ENCODE data around the gene RHBDF2.

The RHBDF2 gene

DNA sequence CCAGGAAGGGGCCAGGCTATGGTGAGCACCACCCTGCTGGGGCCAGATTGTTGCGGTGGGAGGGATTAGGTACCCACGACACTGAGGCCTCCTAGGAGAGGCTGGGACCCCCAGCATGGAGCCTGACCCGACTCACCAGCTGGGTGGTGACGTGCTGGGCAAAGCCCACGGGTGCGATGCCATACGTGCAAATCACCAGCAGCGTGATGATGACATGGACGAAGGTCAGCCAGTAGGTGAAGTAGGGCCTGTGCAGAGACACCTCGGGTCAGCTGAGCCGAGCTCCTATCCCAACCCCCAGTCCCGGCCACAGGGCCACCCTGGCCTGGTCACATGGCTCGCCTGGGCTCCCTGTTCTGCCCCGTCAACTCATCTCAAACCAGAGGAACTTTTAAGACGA lies 26.3 kb downstream of the RHBDF2 start:
- Mint-ChIP-seq H3K9me3 (no peaks in the 10 kb centered on the region), H3K4me3 (no peak overlapping the region), H3K36me3 (ENCODE audit: low read depth) (peaks cover 75% of the 10 kb centered on the region), H3K27me3 (no peaks in the 10 kb centered on the region), H3K4me1 (ENCODE audit: low read depth) (no peaks in the 10 kb centered on the region), H3K27ac (no peak overlapping the region)
- no peak for DNase-seq

DNA sequence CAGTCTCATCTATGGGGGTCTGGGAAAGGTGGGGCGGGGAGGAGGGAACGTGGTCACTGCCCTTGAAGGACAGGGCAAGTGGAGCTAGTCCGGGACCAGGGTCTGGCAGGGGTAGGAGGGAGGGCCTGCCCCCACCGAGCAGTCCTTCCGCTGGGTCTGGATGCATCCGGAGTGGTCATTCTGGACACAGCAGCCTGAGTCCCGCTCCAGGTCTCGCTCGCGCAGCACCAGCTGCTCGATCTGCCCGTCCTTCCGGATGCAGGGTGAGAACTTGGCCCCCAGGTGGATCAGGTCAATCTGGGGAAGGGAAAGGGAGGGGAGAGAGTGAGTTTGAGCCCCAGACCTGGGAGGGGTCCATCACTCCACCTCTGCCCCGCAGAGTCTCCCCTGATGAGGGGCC lies 27.0 kb downstream of the RHBDF2 start:
- H3K27me3 Mint-ChIP-seq = no peaks in the 10 kb centered on the region
- H3K4me1 Mint-ChIP-seq (ENCODE audit: low read depth) = no peaks in the 10 kb centered on the region
- DNase-seq = no peak
- no peak overlapping the region for H3K4me3 Mint-ChIP-seq
- no peaks in the 10 kb centered on the region for H3K9me3 Mint-ChIP-seq
- peaks cover 71% of the 10 kb centered on the region for H3K36me3 Mint-ChIP-seq (ENCODE audit: low read depth)
- no peak overlapping the region for H3K27ac Mint-ChIP-seq

DNA sequence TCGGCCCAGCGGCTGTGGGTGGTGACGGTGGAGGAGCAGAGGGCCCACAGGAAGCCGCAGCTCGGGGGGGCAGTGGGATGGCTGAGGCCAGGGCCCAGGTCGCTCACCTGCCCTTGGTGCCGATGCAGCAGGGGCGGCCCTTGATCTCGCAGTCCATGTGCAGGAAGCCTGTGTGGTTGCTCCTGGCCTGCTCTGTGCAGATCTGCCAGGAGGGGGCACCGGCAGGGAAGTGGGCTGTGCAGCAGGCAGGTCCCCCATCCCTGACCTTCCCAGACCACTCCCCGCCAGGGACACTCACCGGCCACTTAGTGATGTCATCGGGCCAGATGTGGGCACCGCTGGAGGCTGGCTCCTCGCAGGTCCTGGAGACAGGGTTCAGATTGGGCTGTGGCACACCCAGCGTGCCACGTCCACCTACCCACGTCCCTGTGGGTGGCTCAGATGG lies 27.7 kb downstream of the RHBDF2 start:
- no peaks in the 10 kb centered on the region for H3K27me3 Mint-ChIP-seq
- H3K4me1 Mint-ChIP-seq (ENCODE audit: low read depth) = no peaks in the 10 kb centered on the region
- DNase-seq = no peak
- H3K27ac Mint-ChIP-seq = no peak overlapping the region
- H3K9me3 Mint-ChIP-seq = no peaks in the 10 kb centered on the region
- H3K4me3 Mint-ChIP-seq = no peak overlapping the region
- peaks cover 64% of the 10 kb centered on the region for H3K36me3 Mint-ChIP-seq (ENCODE audit: low read depth)

DNA sequence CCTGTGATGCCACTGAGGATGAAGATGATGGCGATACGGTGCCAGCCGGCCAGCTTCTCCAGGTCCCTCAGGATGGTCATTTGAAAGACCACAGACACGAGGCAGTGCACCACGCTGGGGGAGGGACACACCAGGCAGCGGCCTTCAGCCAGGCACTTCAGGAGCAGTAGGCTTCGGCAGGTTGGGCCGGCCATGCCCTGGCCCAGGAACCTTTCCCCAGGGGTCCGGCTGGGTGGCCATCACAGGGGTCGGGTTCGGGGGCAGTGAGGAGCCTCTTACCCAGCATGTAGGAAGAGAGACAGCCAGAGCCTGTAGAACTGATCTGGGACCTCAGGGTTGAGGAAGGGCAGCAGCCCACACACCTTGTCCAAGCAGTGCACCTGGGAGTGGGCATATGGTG lies 28.5 kb downstream of the RHBDF2 start:
- Mint-ChIP-seq H3K27ac (no peak overlapping the region), H3K4me1 (ENCODE audit: low read depth) (no peaks in the 10 kb centered on the region), H3K9me3 (no peaks in the 10 kb centered on the region), H3K4me3 (no peak overlapping the region), H3K27me3 (no peaks in the 10 kb centered on the region), H3K36me3 (ENCODE audit: low read depth) (peaks cover 56% of the 10 kb centered on the region)
- no peak for DNase-seq

DNA sequence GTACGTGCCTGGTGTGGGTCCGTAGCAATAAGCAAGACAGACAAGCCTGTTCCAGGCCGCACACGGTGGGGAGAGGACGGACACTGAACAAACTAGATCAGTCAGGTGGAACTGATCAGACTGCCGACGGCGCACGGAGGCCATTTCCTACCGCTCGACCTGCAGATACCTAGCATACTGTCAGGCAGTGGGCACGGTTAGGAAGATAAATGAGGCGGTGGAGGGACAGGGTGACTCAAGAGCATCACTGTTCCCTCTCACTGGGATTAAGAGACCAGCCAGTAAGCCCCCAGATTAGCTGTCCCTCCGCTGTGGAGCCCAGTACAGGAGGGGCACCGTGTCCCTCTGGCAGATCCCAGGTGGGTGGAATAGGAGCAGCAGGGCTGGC lies 29.0 kb downstream of the RHBDF2 start:
- DNase-seq = no peak
- no peak overlapping the region for H3K4me3 Mint-ChIP-seq
- H3K27me3 Mint-ChIP-seq = no peaks in the 10 kb centered on the region
- H3K9me3 Mint-ChIP-seq = no peaks in the 10 kb centered on the region
- peaks cover 53% of the 10 kb centered on the region for H3K36me3 Mint-ChIP-seq (ENCODE audit: low read depth)
- no peak overlapping the region for H3K27ac Mint-ChIP-seq
- no peaks in the 10 kb centered on the region for H3K4me1 Mint-ChIP-seq (ENCODE audit: low read depth)

DNA sequence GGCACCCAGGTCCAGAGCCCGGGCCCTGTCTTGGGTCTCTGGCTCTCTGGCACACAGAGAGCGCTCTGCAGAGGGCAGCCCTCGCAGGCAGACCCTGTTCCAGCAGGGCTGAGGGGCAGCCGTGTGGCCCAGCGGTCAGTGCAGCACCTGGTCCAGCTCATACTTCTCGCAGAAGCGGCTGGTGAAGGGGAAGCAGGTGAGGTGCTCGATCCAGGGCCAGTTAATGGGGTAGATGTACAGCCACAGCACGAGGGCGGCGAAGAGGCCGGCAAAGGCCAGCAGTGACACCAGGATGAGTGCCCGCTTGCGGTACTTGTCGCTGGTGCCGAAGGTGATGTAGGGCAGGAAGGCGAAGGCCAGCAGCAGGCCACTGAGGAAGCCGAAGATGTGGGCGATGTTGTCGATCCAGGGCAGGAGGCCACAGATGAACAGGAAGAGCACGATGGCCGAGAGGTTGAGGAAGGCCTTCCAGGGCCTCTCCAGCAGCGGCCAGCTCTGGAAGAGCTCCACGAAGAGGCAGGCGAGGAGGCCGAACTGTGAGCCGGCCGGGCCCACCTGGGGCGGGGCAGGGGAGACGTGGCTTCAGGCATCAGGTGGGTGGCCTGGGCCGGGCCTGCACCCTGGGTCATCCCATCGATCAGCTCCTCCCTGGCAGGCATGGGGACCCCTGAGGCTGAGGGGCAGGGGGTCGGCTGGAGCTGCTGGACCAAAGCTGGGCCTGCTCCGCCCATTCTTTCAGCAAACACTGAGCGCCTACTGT lies 29.5 kb downstream of the RHBDF2 start:
- Mint-ChIP-seq H3K4me3 (no peak overlapping the region), H3K9me3 (no peaks in the 10 kb centered on the region), H3K27me3 (no peaks in the 10 kb centered on the region), H3K27ac (no peak overlapping the region), H3K36me3 (ENCODE audit: low read depth) (peaks cover 49% of the 10 kb centered on the region), H3K4me1 (ENCODE audit: low read depth) (no peaks in the 10 kb centered on the region)
- no peak for DNase-seq

DNA sequence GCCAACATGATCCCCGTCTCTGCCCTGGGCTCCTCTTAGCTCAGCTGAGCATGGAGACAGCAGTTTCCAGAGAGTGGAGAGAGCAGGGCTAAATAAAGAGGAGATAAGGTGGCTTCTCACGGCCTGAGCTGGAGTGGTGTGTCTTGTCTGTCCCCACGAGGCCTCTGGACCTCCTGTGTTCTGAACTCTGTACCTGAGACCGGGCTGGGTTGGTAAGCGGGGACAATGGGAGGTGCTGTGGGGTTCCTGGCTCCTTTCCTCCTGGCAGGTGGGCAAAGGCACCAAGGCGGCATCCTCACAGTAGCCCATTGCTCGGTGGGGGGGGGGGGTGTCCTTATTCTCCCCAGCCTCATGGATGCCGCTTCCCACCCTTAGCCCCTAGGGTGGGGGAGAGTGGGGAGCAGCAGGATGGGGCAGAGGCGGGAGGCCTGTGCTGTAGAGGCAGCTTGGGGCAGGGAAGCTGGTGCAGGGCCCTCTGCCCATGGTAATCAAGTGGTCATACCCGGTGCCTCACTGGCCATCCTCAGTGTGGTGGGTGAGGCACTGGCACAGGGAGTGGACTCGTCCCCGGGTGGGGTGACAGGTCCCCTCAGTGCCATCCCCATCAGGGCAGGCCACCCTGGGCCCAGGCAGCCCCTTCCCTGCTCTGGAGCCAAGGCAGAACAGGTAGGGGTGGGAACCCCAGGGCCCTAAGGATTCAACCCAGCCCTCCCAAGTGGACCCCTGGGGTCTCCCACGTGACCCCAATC lies 31.1 kb downstream of the RHBDF2 start:
- H3K36me3 Mint-ChIP-seq (ENCODE audit: low read depth) = peaks cover 42% of the 10 kb centered on the region
- H3K27ac Mint-ChIP-seq = no peak overlapping the region
- DNase-seq = no peak

DNA sequence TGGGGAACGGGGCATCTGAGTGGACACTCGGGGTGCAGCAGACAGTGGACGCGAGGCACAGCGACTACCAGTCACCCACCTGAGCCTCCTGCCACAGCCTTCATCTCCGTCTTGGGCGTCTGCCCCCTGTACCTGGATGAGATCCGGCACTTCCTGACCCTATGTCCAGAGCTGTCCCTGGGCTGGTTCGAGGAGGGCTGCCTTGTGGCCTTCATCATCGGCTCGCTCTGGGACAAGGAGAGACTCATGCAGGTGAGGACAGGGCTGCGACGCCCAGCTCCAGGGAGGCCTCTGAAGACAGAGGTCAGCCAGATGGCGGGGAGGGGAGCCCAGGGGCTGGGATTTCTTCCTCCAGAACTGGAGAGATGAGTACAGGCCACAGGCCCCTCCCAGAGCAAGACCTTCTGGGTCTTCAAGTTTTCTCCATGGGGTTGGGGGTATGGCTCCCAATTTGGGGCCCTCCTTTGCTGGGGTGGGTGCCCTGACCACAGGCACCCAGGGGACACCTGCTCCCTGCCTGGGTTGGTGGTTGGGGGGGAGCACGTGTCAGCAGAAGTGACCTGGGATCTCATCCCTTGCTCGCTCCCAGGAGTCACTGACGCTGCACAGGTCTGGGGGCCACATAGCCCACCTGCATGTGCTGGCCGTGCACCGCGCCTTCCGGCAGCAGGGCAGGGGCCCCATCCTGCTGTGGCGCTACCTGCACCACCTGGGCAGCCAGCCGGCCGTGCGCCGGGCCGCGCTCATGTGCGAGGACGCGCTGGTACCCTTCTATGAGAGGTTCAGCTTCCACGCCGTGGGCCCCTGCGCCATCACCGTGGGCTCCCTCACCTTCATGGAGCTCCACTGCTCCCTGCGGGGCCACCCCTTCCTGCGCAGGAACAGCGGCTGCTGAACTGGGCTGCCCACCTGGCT lies 31.9 kb downstream of the RHBDF2 start:
- peaks cover 2% of the 10 kb centered on the region for H3K4me1 Mint-ChIP-seq (ENCODE audit: low read depth)

More for the DNA sequence above, 31.1 kb downstream of the RHBDF2 start:
- no peaks in the 10 kb centered on the region for H3K9me3 Mint-ChIP-seq
- H3K4me3 Mint-ChIP-seq = no peak overlapping the region
- no peaks in the 10 kb centered on the region for H3K27me3 Mint-ChIP-seq
- peaks cover 2% of the 10 kb centered on the region for H3K4me1 Mint-ChIP-seq (ENCODE audit: low read depth)

DNA sequence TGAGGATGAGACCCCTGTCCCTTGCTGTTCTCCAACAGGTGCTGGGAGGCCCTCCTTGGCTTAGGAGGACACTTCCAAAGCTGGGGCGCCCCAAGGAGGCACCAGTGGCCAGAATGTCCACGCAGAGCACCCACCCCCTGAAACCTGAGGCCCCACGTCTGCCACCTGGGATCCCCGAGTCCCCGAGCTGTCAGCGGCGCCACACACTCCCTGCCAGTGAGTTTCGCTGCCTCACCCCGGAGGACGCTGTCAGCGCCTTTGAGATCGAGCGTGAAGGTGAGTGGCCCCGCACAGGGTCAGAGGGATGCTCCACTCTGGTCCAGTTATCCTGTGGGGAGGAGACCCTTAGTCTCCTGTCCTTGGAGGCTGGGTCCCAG lies 32.6 kb downstream of the RHBDF2 start:
- H3K36me3 Mint-ChIP-seq (ENCODE audit: low read depth) = peaks cover 28% of the 10 kb centered on the region
- H3K4me3 Mint-ChIP-seq = no peak overlapping the region
- DNase-seq = no peak
- no peaks in the 10 kb centered on the region for H3K27me3 Mint-ChIP-seq
- H3K27ac Mint-ChIP-seq = no peak overlapping the region
- peaks cover 2% of the 10 kb centered on the region for H3K4me1 Mint-ChIP-seq (ENCODE audit: low read depth)
- no peaks in the 10 kb centered on the region for H3K9me3 Mint-ChIP-seq

More for the DNA sequence above, 31.9 kb downstream of the RHBDF2 start:
- Mint-ChIP-seq H3K27ac (no peak overlapping the region), H3K4me3 (no peak overlapping the region), H3K9me3 (no peaks in the 10 kb centered on the region), H3K27me3 (no peaks in the 10 kb centered on the region), H3K36me3 (ENCODE audit: low read depth) (peaks cover 35% of the 10 kb centered on the region)
- DNase-seq = no peak

DNA sequence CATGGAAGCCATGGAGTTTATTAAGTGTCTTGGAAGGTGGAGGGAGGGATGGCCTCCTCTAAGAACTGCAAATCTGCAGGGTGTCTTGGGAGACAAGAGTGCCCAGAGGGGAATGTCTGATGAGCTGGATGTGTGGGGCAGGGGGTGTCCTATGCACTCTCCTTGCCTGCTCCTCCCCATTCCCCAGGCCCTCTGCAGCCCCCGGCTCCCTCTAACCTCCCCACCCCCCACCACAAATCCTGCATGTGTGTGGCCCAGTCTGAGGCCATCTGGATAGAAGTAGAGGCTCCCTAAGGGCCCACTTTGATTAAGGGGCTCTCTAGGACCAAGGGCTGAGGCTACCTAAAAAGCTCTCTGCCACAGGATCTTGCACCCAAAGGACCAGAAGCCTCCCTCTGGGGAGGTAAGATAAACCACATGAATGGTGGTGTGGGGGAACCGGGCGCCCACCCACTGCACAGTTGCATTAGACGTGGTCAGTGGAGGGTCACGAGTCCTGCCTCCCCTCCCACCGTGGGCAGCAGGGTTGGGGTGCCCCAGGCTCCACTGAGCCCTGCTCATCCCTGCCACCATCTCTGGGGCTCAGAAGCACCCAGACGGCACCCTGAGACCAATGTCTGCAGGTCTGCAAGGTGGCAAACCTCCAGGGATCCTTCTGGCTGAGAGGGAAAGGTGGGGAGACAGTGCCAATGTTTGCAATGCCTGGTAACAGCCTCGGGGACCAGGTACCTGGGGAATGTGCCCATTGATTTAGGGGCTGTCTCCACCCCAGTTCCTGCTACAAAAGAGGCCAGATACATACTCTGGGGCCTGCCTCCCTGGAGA lies 33.2 kb downstream of the RHBDF2 start:
- Mint-ChIP-seq H3K9me3 (no peaks in the 10 kb centered on the region), H3K27ac (no peak overlapping the region), H3K36me3 (ENCODE audit: low read depth) (peaks cover 22% of the 10 kb centered on the region), H3K27me3 (no peaks in the 10 kb centered on the region), H3K4me1 (ENCODE audit: low read depth) (peaks cover 2% of the 10 kb centered on the region), H3K4me3 (no peak overlapping the region)
- no peak for DNase-seq

DNA sequence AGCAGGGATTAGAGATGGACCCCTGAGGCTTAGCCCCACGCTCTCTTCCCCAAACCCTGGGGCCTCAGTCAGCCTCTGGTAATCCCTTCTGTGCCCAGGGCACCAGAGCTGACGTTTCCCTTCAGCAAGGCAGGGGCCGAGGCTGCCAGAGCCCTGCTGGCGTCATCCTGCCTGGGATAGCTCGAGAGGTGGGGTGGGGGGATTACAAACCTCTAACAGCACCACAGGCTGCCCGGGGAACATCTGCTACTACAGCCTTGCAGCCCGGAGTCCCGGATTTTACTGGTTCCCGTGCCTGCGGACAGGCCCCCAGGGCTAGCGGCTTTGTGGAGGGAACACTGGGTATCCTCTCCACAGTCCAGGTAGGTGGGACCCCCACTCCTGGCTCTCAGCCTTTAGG lies 33.9 kb downstream of the RHBDF2 start, which contains the start of gene AANAT:
Gene AANAT (plus strand): TSS at position 238 of the 400 bp plus-strand sequence. CDS start 1,144 bp downstream, outside the sequence.
- no peaks in the 10 kb centered on the region for H3K9me3 Mint-ChIP-seq
- H3K27ac Mint-ChIP-seq = no peak within 1 kb of the TSS

DNA sequence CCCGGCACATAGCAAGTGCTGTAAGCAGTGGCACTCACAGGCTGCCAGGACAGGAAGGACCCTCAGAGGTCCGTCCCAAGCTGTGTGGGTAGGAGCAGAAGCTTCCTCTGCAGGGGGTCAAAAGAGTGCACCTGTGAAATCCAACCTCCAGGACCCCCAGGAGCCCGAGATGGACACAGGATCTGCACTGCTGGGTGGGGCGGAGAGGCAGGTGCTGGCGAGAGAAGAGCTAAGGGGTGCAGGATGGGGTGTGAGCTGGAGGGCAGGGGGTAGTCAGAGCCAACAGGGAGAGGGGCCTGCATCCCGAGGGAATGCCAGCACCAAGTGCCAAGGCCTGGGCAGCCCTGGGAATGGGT lies 34.5 kb downstream of the RHBDF2 start:
- DNase-seq = no peak
- Mint-ChIP-seq H3K4me3 (no peak overlapping the region), H3K27me3 (no peaks in the 10 kb centered on the region), H3K36me3 (ENCODE audit: low read depth) (peaks cover 12% of the 10 kb centered on the region), H3K4me1 (ENCODE audit: low read depth) (peaks cover 2% of the 10 kb centered on the region), H3K9me3 (no peaks in the 10 kb centered on the region), H3K27ac (no peak overlapping the region)

More for the DNA sequence above, 33.9 kb downstream of the RHBDF2 start, which contains the start of gene AANAT:
- Mint-ChIP-seq H3K27me3 (no peaks in the 10 kb centered on the region), H3K36me3 (ENCODE audit: low read depth) (peaks cover 17% of the 10 kb centered on the region), H3K4me3 (no peak within 1 kb of the TSS), H3K4me1 (ENCODE audit: low read depth) (peaks cover 2% of the 10 kb centered on the region)
- no peak for DNase-seq

DNA sequence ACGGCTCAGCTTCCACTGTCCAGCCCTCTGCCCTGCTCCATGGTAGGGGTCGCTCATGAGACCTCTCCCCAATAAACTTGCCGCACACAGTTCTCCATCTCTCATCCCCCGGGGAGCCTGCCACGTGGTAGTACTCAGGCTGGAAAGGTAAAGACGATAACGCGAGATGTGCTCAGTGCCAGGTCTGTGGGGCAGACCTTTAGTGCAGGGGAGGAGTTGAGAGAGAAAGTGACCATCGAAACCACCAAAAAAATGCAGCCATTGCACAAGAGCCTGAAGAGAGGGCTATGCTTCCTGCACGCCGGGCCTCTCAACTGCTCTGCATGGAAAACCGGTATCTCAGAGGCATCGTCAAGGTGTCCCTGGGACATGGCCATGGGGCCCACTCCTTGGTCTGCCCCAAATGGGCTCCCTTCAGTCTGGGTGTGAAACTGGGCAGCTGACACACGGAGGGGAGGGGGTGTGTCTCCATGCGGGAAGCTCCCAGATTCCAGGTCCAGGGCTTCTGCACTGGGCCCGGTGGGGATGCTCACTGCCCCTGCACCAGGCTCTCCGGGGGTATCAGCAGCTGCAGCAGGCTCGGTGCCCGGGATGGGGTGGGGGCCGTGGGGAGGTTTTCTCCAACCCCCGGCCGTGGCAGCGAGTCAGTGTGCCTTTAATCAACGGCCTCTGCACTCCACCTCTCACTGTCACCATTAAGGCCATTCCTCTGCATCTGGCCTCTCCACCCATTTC lies 38.5 kb downstream of the RHBDF2 start:
- Mint-ChIP-seq H3K36me3 (ENCODE audit: low read depth) (no peaks in the 10 kb centered on the region), H3K4me1 (ENCODE audit: low read depth) (peaks cover 2% of the 10 kb centered on the region), H3K27ac (no peak overlapping the region), H3K9me3 (no peaks in the 10 kb centered on the region), H3K27me3 (no peaks in the 10 kb centered on the region), H3K4me3 (no peak overlapping the region)
- DNase-seq = no peak

Data from activated T-cell treated with anti-CD3 and anti-CD28 coated beads, Interleukin-2, amount 50 U/mL, for 24 hours (primary cell).